ENCODE results near the gene TMC8. TPM values are rescaled to one million over a fixed set of nuclear protein-coding genes. Genes with fewer than 3 reads are reported as not detected.

The TMC8 gene
- total and polyA plus RNA-seq, 2 experiments from 2014 or later: 1.2 to 1.3 TPM

Other genes starting within 250 kb of the TMC8 start
- gene TNRC6C, start 172.1 kb upstream of the TMC8 start, total RNA-seq (2014; rRNA removed; shearing (Covaris generic)): 16.2 and 16.6 TPM in 2 replicates
- gene TNRC6C, start 172.1 kb upstream of the TMC8 start, polyA plus RNA-seq (2016; fragmentation: Nextera tagmentation; extraction: Ambion mirVana): 8.6 and 10.1 TPM in 2 replicates
- 56.7 and 72.2 TPM in 2 replicates for gene TMC6, start 2.0 kb upstream of the TMC8 start, total RNA-seq (2014; rRNA removed; shearing (Covaris generic))
- 50.0 and 53.3 TPM in 2 replicates for gene TMC6, start 2.0 kb upstream of the TMC8 start, polyA plus RNA-seq (2016; fragmentation: Nextera tagmentation; extraction: Ambion mirVana)
- not detected in 2 replicates for gene C17orf99, start 15.6 kb downstream of the TMC8 start, total RNA-seq (2014; rRNA removed; shearing (Covaris generic))
- gene C17orf99, start 15.6 kb downstream of the TMC8 start, polyA plus RNA-seq (2016; fragmentation: Nextera tagmentation; extraction: Ambion mirVana): not detected in 2 replicates
- 33.0 and 61.6 TPM in 2 replicates for gene SYNGR2, start 37.8 kb downstream of the TMC8 start, total RNA-seq (2014; rRNA removed; shearing (Covaris generic))
- 43.1 and 46.9 TPM in 2 replicates for gene SYNGR2, start 37.8 kb downstream of the TMC8 start, polyA plus RNA-seq (2016; fragmentation: Nextera tagmentation; extraction: Ambion mirVana)
- gene TK1, start 56.3 kb downstream of the TMC8 start, total RNA-seq (2014; rRNA removed; shearing (Covaris generic)): 83.7 and 84.4 TPM in 2 replicates
- 74.5 and 74.6 TPM in 2 replicates for gene TK1, start 56.3 kb downstream of the TMC8 start, polyA plus RNA-seq (2016; fragmentation: Nextera tagmentation; extraction: Ambion mirVana)
- gene AFMID, start 56.6 kb downstream of the TMC8 start, total RNA-seq (2014; rRNA removed; shearing (Covaris generic)): 43.0 and 47.5 TPM in 2 replicates
- gene AFMID, start 56.6 kb downstream of the TMC8 start, polyA plus RNA-seq (2016; fragmentation: Nextera tagmentation; extraction: Ambion mirVana): 36.8 and 38.0 TPM in 2 replicates
- 89.7 and 114 TPM in 2 replicates for gene BIRC5, start 83.5 kb downstream of the TMC8 start, total RNA-seq (2014; rRNA removed; shearing (Covaris generic))
- gene BIRC5, start 83.5 kb downstream of the TMC8 start, polyA plus RNA-seq (2016; fragmentation: Nextera tagmentation; extraction: Ambion mirVana): 111 and 132 TPM in 2 replicates
- gene TMEM235, start 100.9 kb downstream of the TMC8 start, total RNA-seq (2014; rRNA removed; shearing (Covaris generic)): not detected in 2 replicates
- not detected in 2 replicates for gene TMEM235, start 100.9 kb downstream of the TMC8 start, polyA plus RNA-seq (2016; fragmentation: Nextera tagmentation; extraction: Ambion mirVana)
- gene SOCS3, start 229.3 kb downstream of the TMC8 start, total RNA-seq (2014; rRNA removed; shearing (Covaris generic)): 25.1 and 32.9 TPM in 2 replicates
- 13.2 TPM in 2 replicates for gene SOCS3, start 229.3 kb downstream of the TMC8 start, polyA plus RNA-seq (2016; fragmentation: Nextera tagmentation; extraction: Ambion mirVana)
- 65.8 and 67.1 TPM in 2 replicates for gene PGS1, start 247.9 kb downstream of the TMC8 start, total RNA-seq (2014; rRNA removed; shearing (Covaris generic))
- gene PGS1, start 247.9 kb downstream of the TMC8 start, polyA plus RNA-seq (2016; fragmentation: Nextera tagmentation; extraction: Ambion mirVana): 42.5 and 43.9 TPM in 2 replicates

Data from GM23338 (cell line).